ENCODE data around the gene NOTCH1.
A peak's percentile ranks its signal among the peaks of the same experiment; 100 is the strongest.

Gene NOTCH1

GRCh38 chr9:136494012-136494411 is 51.8 kb downstream of the NOTCH1 start:
- ChIA-PET POLR2A (ENCODE audit: low non-redundant PET) (interaction anchor here (0.8 kb wide), 1 partner anchor 9 kb away, joined by 4 read pairs; no protein-coding TSS in a partner anchor), CTCF (interaction anchor here (1.1 kb wide), 2 partner anchors 10 to 177 kb away, joined by 3 read pairs; no protein-coding TSS in a partner anchor)
- no peak for DNase-seq (ENCODE audit: low spot score)
- no peak for TF ChIP-seq CTCF (conservative IDR thresholded peaks at IDR 0.05; ENCODE audit: low read depth)
- peak overlapping the region; percentile 54 for H3K27ac ChIP-seq

- ChIA-PET POLR2A (ENCODE audit: low non-redundant PET) (interaction anchor here (0.8 kb wide), 1 partner anchor 10 kb away, joined by 4 read pairs; no protein-coding TSS in a partner anchor), CTCF (interaction anchor here (1.1 kb wide), 2 partner anchors 9 to 178 kb away, joined by 3 read pairs; no protein-coding TSS in a partner anchor)
- DNase-seq (ENCODE audit: low spot score): no peak
- TF ChIP-seq CTCF (conservative IDR thresholded peaks at IDR 0.05; ENCODE audit: low read depth): no peak
- peak overlapping the region; percentile 54 for H3K27ac ChIP-seq
Measured at GRCh38 chr9:136493567-136493971, 52.3 kb downstream of the NOTCH1 start.

GRCh38 chr9:136492978-136493522 is 52.8 kb downstream of the NOTCH1 start:
- CTCF ChIA-PET: no interaction called here

GRCh38 chr9:136489731-136490130 is 56.1 kb downstream of the NOTCH1 start:
- POLR2A ChIA-PET (ENCODE audit: low non-redundant PET): interaction anchor here (0.8 kb wide), 1 partner anchor 145 kb away, joined by 3 read pairs; no protein-coding TSS in a partner anchor
- CTCF ChIA-PET: interaction anchor here (0.6 to 8.9 kb wide), 5 partner anchors 103 to 155 kb away, joined by 3 to 232 read pairs (median 18); no protein-coding TSS in a partner anchor
- no peak overlapping the region for H3K27ac ChIP-seq
- no peak for DNase-seq (ENCODE audit: low spot score)
- no peak for TF ChIP-seq CTCF (conservative IDR thresholded peaks at IDR 0.05; ENCODE audit: low read depth)

More at GRCh38 chr9:136492978-136493522, 52.8 kb downstream of the NOTCH1 start:
- POLR2A ChIA-PET (ENCODE audit: low non-redundant PET): no interaction called here
- no peak for TF ChIP-seq CTCF (conservative IDR thresholded peaks at IDR 0.05; ENCODE audit: low read depth)
- DNase-seq (ENCODE audit: low spot score): no peak
- H3K27ac ChIP-seq: peak overlapping the region; percentile 54

- 0 out of 2 replicates have a peak overlapping the region, but pooled peaks have one; percentile 2 for H3K27ac ChIP-seq
- TF ChIP-seq CTCF (conservative IDR thresholded peaks at IDR 0.05; ENCODE audit: low read depth): peak; percentile 100
- ChIA-PET CTCF (interaction anchor here (0.6 to 8.9 kb wide), 33 partner anchors 10 to 477 kb away, joined by 3 to 232 read pairs (median 4); no protein-coding TSS in a partner anchor), POLR2A (ENCODE audit: low non-redundant PET) (interaction anchor here (0.6 to 0.8 kb wide), 2 partner anchors 146 to 215 kb away, joined by 3 read pairs; no protein-coding TSS in a partner anchor)
- peak; percentile 73 for DNase-seq (ENCODE audit: low spot score)
Measured at GRCh38 chr9:136488247-136489214, 57.3 kb downstream of the NOTCH1 start.

- DNase-seq (ENCODE audit: low spot score): no peak
- no peak for TF ChIP-seq CTCF (conservative IDR thresholded peaks at IDR 0.05; ENCODE audit: low read depth)
- CTCF ChIA-PET: interaction anchor here (0.6 to 8.9 kb wide), 23 partner anchors 11 to 922 kb away, joined by 3 to 232 read pairs (median 5); no protein-coding TSS in a partner anchor
- POLR2A ChIA-PET (ENCODE audit: low non-redundant PET): no interaction called here
- peak overlapping the region; percentile 2; the same call in 1 of the 2 replicates for H3K27ac ChIP-seq
Measured at GRCh38 chr9:136487672-136488071, 58.2 kb downstream of the NOTCH1 start.
